HG03196 (cell line): ENCODE results near the gene DVL3.

Experiments
- ATAC-seq: cut with Tn5 transposase; IDR thresholded peaks from one replicate; pipeline ENCODE4 v1.9.1; 2021; ENCODE audit not compliant: unreplicated experiment

The DVL3 gene

GRCh38 chr3:184209146-184209923 is 54.2 kb downstream of the DVL3 start:
- no peak for ATAC-seq

- ATAC-seq, result no peak
Observed at GRCh38 chr3:184211297-184211696, 56.1 kb downstream of the DVL3 start.

GRCh38 chr3:184211718-184212117 is 56.5 kb downstream of the DVL3 start:
- no peak for ATAC-seq

- ATAC-seq, result no peak
Observed at GRCh38 chr3:184218814-184219213, 63.6 kb downstream of the DVL3 start.

- ATAC-seq, result no peak
Observed at GRCh38 chr3:184222521-184222920, 67.3 kb downstream of the DVL3 start.
